Tibial artery (tissue), 4 donors: ENCODE data around the gene OR10H4.

Experiments used
- DNase-seq, 2 donors: peaks; one replicate each; pipeline ENCODE4 v3.0.0-alpha.2; 2019
- H3K27ac ChIP-seq, 2 donors: fragments of 200-600 bp; sonication (generic) in 1 of 2; 1 replicate in 1 of 2; 2 replicates in 1 of 2; pipeline ENCODE4 v1.5.1; 2018 to 2019; ENCODE audit warnings: mild to moderate bottlenecking in 1 of 2
- H3K27me3 ChIP-seq, 2 donors: fragments of 200-600 bp; sonication (generic) in 1 of 2; one replicate each; pipeline versions ENCODE4 v1.5.1 to v1.6.0; 2016 to 2019
- H3K36me3 ChIP-seq, 3 donors: fragments of 200-600 bp; sonication (generic) in 2 of 3; one replicate each; pipeline ENCODE4 v1.5.1; 2016 to 2019; ENCODE audit warnings: mild to moderate bottlenecking in 2 of 3
- H3K4me1 ChIP-seq, 4 donors: fragments of 200-600 bp; sonication (generic) in 2 of 4; 1 replicate in 3 of 4; 2 replicates in 1 of 4; pipeline ENCODE4 v1.5.1; 2016 to 2019
- H3K4me3 ChIP-seq, 2 donors: fragments of 200-600 bp; sonication (generic) in 1 of 2; 1 replicate in 1 of 2; 2 replicates in 1 of 2; pipeline ENCODE4 v1.5.1; 2018 to 2019; ENCODE audit warnings: mild to moderate bottlenecking in 2 of 2
- H3K9me3 ChIP-seq, 3 donors: fragments of 200-600 bp; sonication (generic) in 1 of 3; one replicate each; pipeline ENCODE4 v1.5.1; 2016 to 2019
- CTCF ChIP-seq, 2 experiments: fragments of 200-600 bp in 1 of 2; fragments of 450-650 bp in 1 of 2; IDR thresholded peaks; one replicate each; pipeline ENCODE4 v1.5.1; 2017 to 2019; ENCODE audit warnings: antibody characterized with exemption in 2 of 2, mild to moderate bottlenecking in 1 of 2, moderate library complexity in 1 of 2
- intact Hi-C: fragments of 100-400 bp; cut with DNase I; formaldehyde crosslinking; loops from one replicate; pipeline ENCODE4 v1.15.0; 2023; ENCODE audit warnings: low total_unique reads

The OR10H4 gene

GRCh38 chr19:15935167-15935702 lies 13.6 kb upstream of the OR10H4 start:
- intact Hi-C loops: no loop called here
- Histone ChIP-seq H3K27ac (peak overlapping the region; percentile 73 to 87), H3K9me3 (peaks cover 0 to 8% (median 6%) of the 10 kb centered on the region in 3 donors), H3K27me3 (peaks cover 0 to 5% of the 10 kb centered on the region in 2 donors), H3K36me3 (no peaks in the 10 kb centered on the region), H3K4me3 (no peak overlapping the region), H3K4me1 (peaks cover 0 to 27% (median 16%) of the 10 kb centered on the region in 4 donors)
- TF ChIP-seq CTCF (IDR thresholded peaks at IDR 0.05): no peak
- DNase-seq: no peak

GRCh38 chr19:15936173-15936572 lies 12.6 kb upstream of the OR10H4 start:
- no peak for TF ChIP-seq CTCF (IDR thresholded peaks at IDR 0.05)
- H3K36me3 ChIP-seq: no peaks in the 10 kb centered on the region
- intact Hi-C loops: no loop called here
- H3K27me3 ChIP-seq: peaks cover 0 to 5% of the 10 kb centered on the region in 2 donors
- peaks cover 0 to 20% (median 16%) of the 10 kb centered on the region in 4 donors for H3K4me1 ChIP-seq
- no peak overlapping the region for H3K4me3 ChIP-seq
- H3K27ac ChIP-seq: no peak overlapping the region
- peaks cover 0 to 8% (median 6%) of the 10 kb centered on the region in 3 donors for H3K9me3 ChIP-seq
- no peak for DNase-seq

- TF ChIP-seq CTCF (IDR thresholded peaks at IDR 0.05): no peak
- Histone ChIP-seq H3K36me3 (no peaks in the 10 kb centered on the region), H3K9me3 (peaks cover 0 to 8% (median 6%) of the 10 kb centered on the region in 3 donors), H3K27me3 (peaks cover 0 to 5% of the 10 kb centered on the region in 2 donors), H3K27ac (no peak overlapping the region), H3K4me3 (no peak overlapping the region), H3K4me1 (peaks cover 0 to 19% (median 16%) of the 10 kb centered on the region in 4 donors)
- intact Hi-C loops: no loop called here
- DNase-seq: no peak
Observed at GRCh38 chr19:15936950-15937349, 11.9 kb upstream of the OR10H4 start.

- TF ChIP-seq CTCF (IDR thresholded peaks at IDR 0.05): no peak
- intact Hi-C loops: no loop called here
- DNase-seq: no peak
- Histone ChIP-seq H3K9me3 (peaks cover 0 to 8% (median 6%) of the 10 kb centered on the region in 3 donors), H3K4me1 (peaks cover 0 to 19% (median 16%) of the 10 kb centered on the region in 4 donors), H3K4me3 (no peak overlapping the region), H3K36me3 (no peaks in the 10 kb centered on the region), H3K27me3 (peaks cover 0 to 9% of the 10 kb centered on the region in 2 donors), H3K27ac (no peak overlapping the region)
Observed at GRCh38 chr19:15937771-15938170, 11.0 kb upstream of the OR10H4 start.

- DNase-seq: no peak
- Histone ChIP-seq H3K9me3 (peaks cover 0 to 26% (median 17%) of the 10 kb centered on the region in 3 donors), H3K4me3 (no peak overlapping the region), H3K36me3 (no peaks in the 10 kb centered on the region), H3K27me3 (peaks cover 0 to 8% of the 10 kb centered on the region in 2 donors), H3K4me1 (no peaks in the 10 kb centered on the region), H3K27ac (no peak overlapping the region)
- intact Hi-C loops: no loop called here
- TF ChIP-seq CTCF (IDR thresholded peaks at IDR 0.05): no peak
Observed at GRCh38 chr19:15944401-15944800, 4.4 kb upstream of the OR10H4 start.
